D341Med (cell line): ENCODE measurements around the gene CYP26B1.

Experiments used
- DNase-seq: peaks from one replicate; pipeline ENCODE4 v3.0.0; 2012; ENCODE audit warnings: low spot score

The CYP26B1 gene

GRCh38 chr2:72147303-72147971, at the start of gene CYP26B1:
CYP26B1 (minus strand) TSS chr2:72147862; CDS start chr2:72147834, 28 bp downstream.
- DNase-seq = peak; percentile 60

- no peak for DNase-seq
Observed at GRCh38 chr2:72193723-72194122, 46.1 kb upstream of the CYP26B1 start.

GRCh38 chr2:72191441-72191840, 43.8 kb upstream of the CYP26B1 start:
- DNase-seq = no peak

- no peak for DNase-seq
Observed at GRCh38 chr2:72185206-72185605, 37.5 kb upstream of the CYP26B1 start.

GRCh38 chr2:72183466-72183865, 35.8 kb upstream of the CYP26B1 start:
- no peak for DNase-seq

GRCh38 chr2:72183016-72183415, 35.4 kb upstream of the CYP26B1 start:
- DNase-seq = no peak

- DNase-seq = no peak
Observed at GRCh38 chr2:72182547-72182946, 34.9 kb upstream of the CYP26B1 start.

- DNase-seq = no peak
Observed at GRCh38 chr2:72181616-72182015, 34.0 kb upstream of the CYP26B1 start.

- DNase-seq = no peak
Observed at GRCh38 chr2:72180351-72180750, 32.7 kb upstream of the CYP26B1 start.

- DNase-seq = no peak
Observed at GRCh38 chr2:72178551-72178950, 30.9 kb upstream of the CYP26B1 start.

- no peak for DNase-seq
Observed at GRCh38 chr2:72176281-72176680, 28.6 kb upstream of the CYP26B1 start.

GRCh38 chr2:72175636-72176035, 28.0 kb upstream of the CYP26B1 start:
- no peak for DNase-seq

- DNase-seq = no peak
Observed at GRCh38 chr2:72173640-72174321, 26.1 kb upstream of the CYP26B1 start.

- DNase-seq = no peak
Observed at GRCh38 chr2:72172478-72172877, 24.8 kb upstream of the CYP26B1 start.

GRCh38 chr2:72166279-72166678, 18.6 kb upstream of the CYP26B1 start:
- DNase-seq = no peak

- DNase-seq = no peak
Observed at GRCh38 chr2:72165792-72166191, 18.1 kb upstream of the CYP26B1 start.

- DNase-seq = no peak
Observed at GRCh38 chr2:72162574-72162973, 14.9 kb upstream of the CYP26B1 start.

GRCh38 chr2:72159211-72159993, 11.7 kb upstream of the CYP26B1 start:
- no peak for DNase-seq

GRCh38 chr2:72157871-72158771, 10.5 kb upstream of the CYP26B1 start:
- DNase-seq = no peak

GRCh38 chr2:72156872-72157271, 9.2 kb upstream of the CYP26B1 start:
- no peak for DNase-seq

GRCh38 chr2:72155737-72156136, 8.1 kb upstream of the CYP26B1 start:
- DNase-seq = no peak

- no peak for DNase-seq
Observed at GRCh38 chr2:72155151-72155550, 7.5 kb upstream of the CYP26B1 start.
